ENCODE data around the gene ASIC4. TPM values are rescaled to one million over a fixed set of nuclear protein-coding genes. Genes with fewer than 3 reads are reported as not detected.

ASIC4 gene, protein sequence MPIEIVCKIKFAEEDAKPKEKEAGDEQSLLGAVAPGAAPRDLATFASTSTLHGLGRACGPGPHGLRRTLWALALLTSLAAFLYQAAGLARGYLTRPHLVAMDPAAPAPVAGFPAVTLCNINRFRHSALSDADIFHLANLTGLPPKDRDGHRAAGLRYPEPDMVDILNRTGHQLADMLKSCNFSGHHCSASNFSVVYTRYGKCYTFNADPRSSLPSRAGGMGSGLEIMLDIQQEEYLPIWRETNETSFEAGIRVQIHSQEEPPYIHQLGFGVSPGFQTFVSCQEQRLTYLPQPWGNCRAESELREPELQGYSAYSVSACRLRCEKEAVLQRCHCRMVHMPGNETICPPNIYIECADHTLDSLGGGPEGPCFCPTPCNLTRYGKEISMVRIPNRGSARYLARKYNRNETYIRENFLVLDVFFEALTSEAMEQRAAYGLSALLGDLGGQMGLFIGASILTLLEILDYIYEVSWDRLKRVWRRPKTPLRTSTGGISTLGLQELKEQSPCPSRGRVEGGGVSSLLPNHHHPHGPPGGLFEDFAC
- total RNA-seq = under 1 TPM in 2 of 3 donors, not detected in 1; 0.12 to 0.20 TPM
- 0.02 TPM for total RNA-seq (2013)

- H3K4me3 Mint-ChIP-seq = no peak within 1 kb of the TSS
- no peaks in the 10 kb centered on the region for H3K9me3 Mint-ChIP-seq
- Histone ChIP-seq H3K9me3 (ENCODE audit: control insufficient read depth, insufficient read depth, low read length) (no peaks in the 10 kb centered on the region), H3K4me1 (ENCODE audit: control insufficient read depth, insufficient read depth, low read length) (peaks cover 12% of the 10 kb centered on the region), H3K27me3 (ENCODE audit: control insufficient read depth, insufficient read depth, low read length) (peaks cover 38% of the 10 kb centered on the region), H3K36me3 (ENCODE audit: control insufficient read depth, insufficient read depth, low read length) (no peaks in the 10 kb centered on the region), H3K4me3 (ENCODE audit: low read length) (no peak within 1 kb of the TSS), H3K27ac (ENCODE audit: low read length) (no peak within 1 kb of the TSS)
- 5% methylated on average over 31 of the region's 31 CpGs for WGBS (ENCODE audit: insufficient coverage)
- peaks cover 8 to 28% of the 10 kb centered on the region in 2 donors for H3K4me1 Mint-ChIP-seq
- DNase-seq = no peak
- peaks cover 52 to 73% of the 10 kb centered on the region in 2 donors for H3K27me3 Mint-ChIP-seq (ENCODE audit: low read depth in 2 of 2)
- intact Hi-C loops (cut with micrococcal nuclease) = no loop called here
- no peaks in the 10 kb centered on the region for H3K36me3 Mint-ChIP-seq
- TF ChIP-seq CTCF (IDR thresholded peaks at IDR 0.05) = no peak
- H3K27ac Mint-ChIP-seq = no peak within 1 kb of the TSS
- no peak for ATAC-seq
These were observed at the start of gene ASIC4 for GRCh38 chr2:219514196-219514761. Gene ASIC4 (plus strand): TSS chr2:219514482. CDS start chr2:219514725, 243 bp downstream.

DNA sequence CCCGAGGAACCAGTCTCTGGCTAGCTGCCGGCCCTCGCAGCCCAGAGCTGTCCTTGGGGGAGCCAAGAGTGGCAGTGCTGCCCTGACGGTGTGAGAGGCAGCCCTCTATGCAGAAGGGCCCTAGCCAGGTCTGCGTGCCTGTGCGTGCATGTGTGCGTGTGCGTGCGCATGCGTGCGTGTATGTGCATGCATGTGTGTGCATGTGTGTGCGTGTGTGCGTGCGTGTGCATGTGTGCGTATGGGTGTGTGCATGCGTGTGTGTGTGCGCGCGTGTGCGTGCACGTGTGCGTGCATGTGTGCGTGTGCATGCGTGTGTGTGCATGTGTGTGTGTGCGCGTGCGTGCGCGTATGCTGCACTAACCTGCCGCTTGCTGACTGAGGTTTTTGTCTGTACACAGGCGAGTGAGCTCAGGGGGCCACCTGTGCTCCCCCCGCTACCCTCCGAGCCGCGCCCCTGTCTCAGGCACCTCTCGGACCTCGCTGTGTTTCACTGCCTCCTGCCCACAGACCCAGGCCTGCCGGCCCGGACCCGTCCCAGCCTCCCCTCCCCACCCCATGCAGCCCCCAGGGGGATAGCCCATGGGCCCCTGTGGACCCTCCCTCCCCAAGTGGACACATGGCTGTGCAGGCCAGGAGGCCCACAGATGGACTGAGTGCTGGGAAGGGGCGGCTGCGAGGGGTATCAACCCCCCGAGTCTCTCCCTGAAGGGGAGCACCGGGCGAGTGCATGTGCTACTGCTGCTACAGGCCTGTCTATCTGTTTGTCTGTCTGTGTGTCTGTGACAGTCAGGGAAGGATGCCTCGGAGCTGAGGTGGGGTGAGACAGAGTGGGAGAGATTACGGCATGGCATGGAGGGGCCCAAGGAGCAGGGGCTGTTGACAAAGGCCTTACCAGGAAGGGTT lies 48.4 kb upstream of the ASIC4 start:
- Histone ChIP-seq H3K4me1 (ENCODE audit: control insufficient read depth, insufficient read depth, low read length) (no peaks in the 10 kb centered on the region), H3K27ac (ENCODE audit: low read length) (no peak overlapping the region), H3K4me3 (ENCODE audit: low read length) (no peak overlapping the region), H3K27me3 (ENCODE audit: control insufficient read depth, insufficient read depth, low read length) (no peaks in the 10 kb centered on the region), H3K9me3 (ENCODE audit: control insufficient read depth, insufficient read depth, low read length) (no peaks in the 10 kb centered on the region), H3K36me3 (ENCODE audit: control insufficient read depth, insufficient read depth, low read length) (no peaks in the 10 kb centered on the region)
- no peak for DNase-seq
- Mint-ChIP-seq H3K9me3 (no peaks in the 10 kb centered on the region), H3K27ac (no peak overlapping the region), H3K36me3 (no peaks in the 10 kb centered on the region), H3K4me1 (no peaks in the 10 kb centered on the region), H3K4me3 (no peak overlapping the region), H3K27me3 (ENCODE audit: low read depth in 2 of 2) (peaks cover 0 to 3% of the 10 kb centered on the region in 2 donors)
- no peak for TF ChIP-seq CTCF (IDR thresholded peaks at IDR 0.05)
- intact Hi-C loops (cut with micrococcal nuclease) = no loop called here
- no peak for ATAC-seq
- 90% methylated on average over 47 of the region's 47 CpGs for WGBS (ENCODE audit: insufficient coverage)

DNA sequence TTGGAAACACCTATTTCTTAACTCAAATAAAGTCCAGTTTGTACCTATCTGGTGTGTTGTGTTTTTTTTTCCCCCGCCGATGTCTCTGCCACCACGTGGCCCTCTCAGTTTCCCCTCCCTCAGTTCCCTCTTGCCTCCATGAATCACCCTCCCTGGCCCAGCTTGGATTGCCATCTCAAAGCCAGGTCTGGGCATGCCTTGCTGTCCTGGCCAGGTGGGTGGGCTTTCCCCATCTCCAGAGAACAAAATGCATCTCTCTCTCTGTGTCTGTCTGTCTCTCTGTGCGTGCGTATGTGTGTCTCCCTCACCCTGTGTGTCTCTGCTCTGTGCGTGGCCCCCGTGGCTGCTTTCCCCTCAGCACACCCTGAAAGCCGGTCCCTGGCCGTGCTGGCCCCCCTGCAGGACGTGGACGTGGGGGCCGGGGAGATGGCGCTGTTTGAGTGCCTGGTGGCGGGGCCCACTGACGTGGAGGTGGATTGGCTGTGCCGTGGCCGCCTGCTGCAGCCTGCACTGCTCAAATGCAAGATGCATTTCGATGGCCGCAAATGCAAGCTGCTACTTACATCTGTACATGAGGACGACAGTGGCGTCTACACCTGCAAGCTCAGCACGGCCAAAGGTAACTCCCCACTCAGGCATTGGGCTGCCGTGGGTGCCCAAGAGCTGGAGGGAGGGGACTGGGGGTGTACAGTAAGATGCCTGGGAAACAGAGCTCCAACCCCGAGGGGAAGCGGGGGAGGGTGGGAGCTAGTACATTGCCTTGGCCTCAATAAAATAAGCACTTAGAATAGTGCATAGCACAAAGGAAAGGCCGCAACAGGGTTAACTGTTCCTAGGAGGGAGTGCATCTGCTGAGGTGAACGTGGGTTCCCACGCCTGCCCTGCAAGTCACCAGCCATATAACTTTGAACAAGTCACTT lies 47.2 kb upstream of the ASIC4 start:
- Mint-ChIP-seq H3K27ac (no peak overlapping the region), H3K27me3 (ENCODE audit: low read depth in 2 of 2) (peaks cover 0 to 3% of the 10 kb centered on the region in 2 donors), H3K4me1 (no peaks in the 10 kb centered on the region), H3K9me3 (no peaks in the 10 kb centered on the region), H3K36me3 (no peaks in the 10 kb centered on the region), H3K4me3 (no peak overlapping the region)
- no peak overlapping the region for H3K27ac ChIP-seq (ENCODE audit: low read length)
- TF ChIP-seq CTCF (IDR thresholded peaks at IDR 0.05) = no peak
- WGBS (ENCODE audit: insufficient coverage) = 87% methylated on average over 28 of the region's 28 CpGs
- no peak overlapping the region for H3K4me3 ChIP-seq (ENCODE audit: low read length)
- H3K27me3 ChIP-seq (ENCODE audit: control insufficient read depth, insufficient read depth, low read length) = no peaks in the 10 kb centered on the region
- no peaks in the 10 kb centered on the region for H3K36me3 ChIP-seq (ENCODE audit: control insufficient read depth, insufficient read depth, low read length)
- no peaks in the 10 kb centered on the region for H3K9me3 ChIP-seq (ENCODE audit: control insufficient read depth, insufficient read depth, low read length)
- ATAC-seq = no peak
- H3K4me1 ChIP-seq (ENCODE audit: control insufficient read depth, insufficient read depth, low read length) = no peaks in the 10 kb centered on the region
- no peak for DNase-seq
- intact Hi-C loops (cut with micrococcal nuclease) = no loop called here
